Stimulated activated CD4-positive, alpha-beta T cell treated with anti-CD3 and anti-CD28 coated beads, Interleukin-4, amount 100 ng/mL, for 4 hours (primary cell): ENCODE measurements around the gene PMIS2.
"Not testable (repeated sequence)": the region's sequence is repeated elsewhere in the genome, so short reads cannot be mapped to it uniquely, and the experiment has no call there.

Experiments
- DNase-seq, 2 experiments: peaks; one replicate each; pipeline ENCODE4 v3.0.0-alpha.2; 2020

PMIS2 gene

GRCh38 chr19:35595928-35596327, 10.0 kb downstream of the PMIS2 start:
- no peak for DNase-seq

- no peak for DNase-seq
These were observed 10.5 kb downstream of the PMIS2 start for GRCh38 chr19:35596366-35596999.

GRCh38 chr19:35601971-35602370, 16.0 kb downstream of the PMIS2 start:
- no peak for DNase-seq

- DNase-seq: not testable (repeated sequence)
These were observed 18.5 kb downstream of the PMIS2 start for GRCh38 chr19:35604436-35604835.

GRCh38 chr19:35607170-35607569, 21.2 kb downstream of the PMIS2 start:
- DNase-seq: not testable (repeated sequence)

- no peak for DNase-seq
These were observed 21.7 kb downstream of the PMIS2 start for GRCh38 chr19:35607661-35608060.

GRCh38 chr19:35608251-35608650, 22.3 kb downstream of the PMIS2 start:
- DNase-seq: no peak

GRCh38 chr19:35609851-35610353, 23.9 kb downstream of the PMIS2 start:
- no peak for DNase-seq

- DNase-seq: no peak
These were observed 26.2 kb downstream of the PMIS2 start for GRCh38 chr19:35612224-35612558.

GRCh38 chr19:35612559-35613321, 26.8 kb downstream of the PMIS2 start, which contains the start of gene HAUS5:
TSS of gene HAUS5 (plus strand) at chr19:35612735. CDS start at chr19:35612795, 60 bp downstream.
- DNase-seq: peak; percentile 92 to 96

- no peak for DNase-seq
These were observed 27.6 kb downstream of the PMIS2 start for GRCh38 chr19:35613574-35613973.

- DNase-seq: no peak
These were observed 29.1 kb downstream of the PMIS2 start for GRCh38 chr19:35615036-35615435.

GRCh38 chr19:35618857-35619256, 32.9 kb downstream of the PMIS2 start:
- DNase-seq: no peak

GRCh38 chr19:35619290-35619923, 33.4 kb downstream of the PMIS2 start:
- no peak for DNase-seq

GRCh38 chr19:35620001-35620400, 34.0 kb downstream of the PMIS2 start:
- DNase-seq: no peak

- no peak for DNase-seq
These were observed 35.7 kb downstream of the PMIS2 start for GRCh38 chr19:35621708-35622107.

GRCh38 chr19:35622750-35623149, 36.8 kb downstream of the PMIS2 start:
- DNase-seq: no peak

GRCh38 chr19:35623327-35624010, 37.5 kb downstream of the PMIS2 start:
- no peak for DNase-seq

- no peak for DNase-seq
These were observed 42.2 kb downstream of the PMIS2 start for GRCh38 chr19:35628264-35628564.

- DNase-seq: peak; percentile 93 to 96
These were observed 42.8 kb downstream of the PMIS2 start, which contains the start of gene RBM42 for GRCh38 chr19:35628565-35629331. TSS of gene RBM42 (plus strand) at chr19:35629036. CDS start at chr19:35629154, 118 bp downstream.

- DNase-seq: no peak
These were observed 43.3 kb downstream of the PMIS2 start for GRCh38 chr19:35629332-35629633.

- DNase-seq: no peak
These were observed 47.9 kb downstream of the PMIS2 start for GRCh38 chr19:35633727-35634440.
